ENCODE data around the gene CAPN8.

The CAPN8 gene

GRCh38 chr1:223628233-223629125, 37.0 kb downstream of the CAPN8 start:
- ATAC-seq (ENCODE audit: low read depth): no peak
- DNase-seq (ENCODE audit: low spot score in 2 of 2): peak in 1 of 2 donors; percentile 20

GRCh38 chr1:223622132-223622842, 43.2 kb downstream of the CAPN8 start:
- Mint-ChIP-seq H3K36me3 (no peaks in the 10 kb centered on the region), H3K4me1 (peaks cover 2% of the 10 kb centered on the region), H3K27me3 (peaks cover 2% of the 10 kb centered on the region), H3K9me3 (no peaks in the 10 kb centered on the region), H3K27ac (no peak overlapping the region), H3K4me3 (no peak overlapping the region)
- no peak for ATAC-seq (ENCODE audit: low read depth)
- no peak for DNase-seq (ENCODE audit: low spot score in 2 of 2)

More at GRCh38 chr1:223628233-223629125, 37.0 kb downstream of the CAPN8 start:
- peaks cover 9% of the 10 kb centered on the region for H3K27me3 Mint-ChIP-seq
- no peak overlapping the region for H3K4me3 Mint-ChIP-seq
- no peaks in the 10 kb centered on the region for H3K36me3 Mint-ChIP-seq
- H3K4me1 Mint-ChIP-seq: peaks cover 2% of the 10 kb centered on the region
- H3K27ac Mint-ChIP-seq: no peak overlapping the region
- no peaks in the 10 kb centered on the region for H3K9me3 Mint-ChIP-seq

DNA sequence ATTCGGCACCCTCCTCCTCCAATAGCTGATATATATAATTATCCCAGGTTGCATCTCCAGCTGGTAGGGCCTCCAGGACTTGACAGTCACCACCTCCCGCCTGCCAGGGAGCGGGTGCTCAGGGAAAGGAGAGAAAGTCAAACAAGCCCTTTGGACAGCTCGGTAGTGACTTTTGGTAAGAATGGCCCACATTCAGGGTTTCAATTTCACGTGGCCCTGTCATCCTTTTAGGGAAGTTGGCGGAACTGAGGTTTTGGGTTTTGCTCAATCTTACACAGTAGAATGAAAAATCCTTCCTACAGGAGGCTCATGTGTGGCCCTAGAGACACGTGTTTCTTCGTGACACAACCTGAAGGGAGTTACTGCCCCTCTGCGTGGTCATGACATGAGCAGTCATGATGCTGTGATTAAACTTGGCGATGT, 44.2 kb downstream of the CAPN8 start:
- ATAC-seq (ENCODE audit: low read depth) (no peak), DNase-seq (ENCODE audit: low spot score in 2 of 2) (no peak)
- no peak overlapping the region for H3K27ac Mint-ChIP-seq

GRCh38 chr1:223620297-223620897, 45.1 kb downstream of the CAPN8 start:
- Mint-ChIP-seq H3K9me3 (no peaks in the 10 kb centered on the region), H3K4me3 (no peak overlapping the region), H3K36me3 (no peaks in the 10 kb centered on the region), H3K27ac (no peak overlapping the region), H3K4me1 (peaks cover 2% of the 10 kb centered on the region), H3K27me3 (peaks cover 2% of the 10 kb centered on the region)
- ATAC-seq (ENCODE audit: low read depth) (no peak), DNase-seq (ENCODE audit: low spot score in 2 of 2) (no peak)

More for the DNA sequence above, 44.2 kb downstream of the CAPN8 start:
- H3K27me3 Mint-ChIP-seq: peaks cover 2% of the 10 kb centered on the region
- no peak overlapping the region for H3K4me3 Mint-ChIP-seq
- no peaks in the 10 kb centered on the region for H3K9me3 Mint-ChIP-seq
- no peaks in the 10 kb centered on the region for H3K36me3 Mint-ChIP-seq
- H3K4me1 Mint-ChIP-seq: peaks cover 2% of the 10 kb centered on the region

GRCh38 chr1:223618680-223619079, 46.8 kb downstream of the CAPN8 start:
- no peak overlapping the region for H3K4me3 Mint-ChIP-seq

GRCh38 chr1:223617323-223618070, 48.0 kb downstream of the CAPN8 start:
- Mint-ChIP-seq H3K9me3 (no peaks in the 10 kb centered on the region), H3K27me3 (no peaks in the 10 kb centered on the region), H3K4me3 (no peak overlapping the region)

More at GRCh38 chr1:223618680-223619079, 46.8 kb downstream of the CAPN8 start:
- H3K36me3 Mint-ChIP-seq: no peaks in the 10 kb centered on the region
- peaks cover 2% of the 10 kb centered on the region for H3K4me1 Mint-ChIP-seq
- H3K27ac Mint-ChIP-seq: no peak overlapping the region
- no peaks in the 10 kb centered on the region for H3K9me3 Mint-ChIP-seq
- DNase-seq (ENCODE audit: low spot score in 2 of 2) (no peak), ATAC-seq (ENCODE audit: low read depth) (no peak)
- H3K27me3 Mint-ChIP-seq: peaks cover 2% of the 10 kb centered on the region

GRCh38 chr1:223616586-223616985, 48.9 kb downstream of the CAPN8 start:
- no peak overlapping the region for H3K27ac Mint-ChIP-seq
- H3K27me3 Mint-ChIP-seq: no peaks in the 10 kb centered on the region
- H3K9me3 Mint-ChIP-seq: no peaks in the 10 kb centered on the region
- DNase-seq (ENCODE audit: low spot score in 2 of 2) (no peak), ATAC-seq (ENCODE audit: low read depth) (no peak)
- no peak overlapping the region for H3K4me3 Mint-ChIP-seq
- H3K4me1 Mint-ChIP-seq: peaks cover 2% of the 10 kb centered on the region
- no peaks in the 10 kb centered on the region for H3K36me3 Mint-ChIP-seq

More at GRCh38 chr1:223617323-223618070, 48.0 kb downstream of the CAPN8 start:
- DNase-seq (ENCODE audit: low spot score in 2 of 2): no peak
- H3K27ac Mint-ChIP-seq: no peak overlapping the region
- no peaks in the 10 kb centered on the region for H3K36me3 Mint-ChIP-seq
- peaks cover 2% of the 10 kb centered on the region for H3K4me1 Mint-ChIP-seq
- ATAC-seq (ENCODE audit: low read depth): no peak

DNA sequence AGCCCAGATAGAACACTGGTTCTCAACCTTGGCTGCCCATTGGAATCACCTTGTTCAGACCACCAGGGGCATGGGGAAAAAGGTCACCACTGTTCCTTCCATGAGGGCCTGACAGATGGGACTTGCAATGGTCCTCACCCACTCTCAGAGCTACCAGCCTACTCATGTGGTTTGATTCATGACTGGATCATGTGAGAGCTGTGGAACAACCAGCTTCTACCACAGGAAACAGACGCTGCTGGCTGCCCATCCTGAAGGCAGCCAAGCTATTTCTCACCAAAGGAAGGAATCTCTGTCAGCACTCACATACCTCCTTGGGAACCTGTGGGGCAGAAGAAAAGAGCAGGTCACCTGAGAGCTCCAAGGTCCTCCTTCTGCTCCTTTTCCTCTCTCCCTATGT, 53.6 kb downstream of the CAPN8 start:
- no peak for ATAC-seq (ENCODE audit: low read depth)

DNA sequence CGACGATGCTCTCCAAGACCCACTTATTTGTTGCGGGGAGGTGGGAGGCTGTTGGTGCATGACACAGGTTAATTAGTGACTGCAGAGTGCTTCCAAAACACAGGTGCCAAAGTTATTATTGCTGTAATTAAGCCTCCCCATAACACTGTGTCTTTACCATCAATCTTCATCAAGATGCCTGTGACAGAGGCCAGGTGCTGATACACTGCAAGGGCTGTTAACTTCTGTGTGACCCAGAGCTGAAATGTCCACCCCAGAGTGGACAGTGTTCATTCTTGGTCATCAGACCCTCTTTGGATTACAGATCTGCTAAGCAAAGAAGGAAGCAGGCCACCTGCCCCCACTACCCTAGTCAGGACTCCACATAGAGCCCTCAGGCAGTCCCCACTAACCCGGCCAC, 55.5 kb downstream of the CAPN8 start:
- Mint-ChIP-seq H3K4me1 (no peaks in the 10 kb centered on the region), H3K27ac (no peak overlapping the region), H3K9me3 (no peaks in the 10 kb centered on the region), H3K27me3 (no peaks in the 10 kb centered on the region), H3K36me3 (no peaks in the 10 kb centered on the region), H3K4me3 (no peak overlapping the region)
- ATAC-seq (ENCODE audit: low read depth): no peak
- DNase-seq (ENCODE audit: low spot score in 2 of 2): no peak

More for the DNA sequence above, 53.6 kb downstream of the CAPN8 start:
- no peak overlapping the region for H3K27ac Mint-ChIP-seq
- no peaks in the 10 kb centered on the region for H3K36me3 Mint-ChIP-seq
- H3K27me3 Mint-ChIP-seq: no peaks in the 10 kb centered on the region
- no peaks in the 10 kb centered on the region for H3K4me1 Mint-ChIP-seq
- no peaks in the 10 kb centered on the region for H3K9me3 Mint-ChIP-seq
- no peak overlapping the region for H3K4me3 Mint-ChIP-seq
- DNase-seq (ENCODE audit: low spot score in 2 of 2): no peak

- H3K27ac Mint-ChIP-seq: no peak overlapping the region
- ATAC-seq (ENCODE audit: low read depth) (no peak), DNase-seq (ENCODE audit: low spot score in 2 of 2) (no peak)
- H3K27me3 Mint-ChIP-seq: no peaks in the 10 kb centered on the region
- H3K9me3 Mint-ChIP-seq: no peaks in the 10 kb centered on the region
- H3K36me3 Mint-ChIP-seq: no peaks in the 10 kb centered on the region
- H3K4me3 Mint-ChIP-seq: no peak overlapping the region
- no peaks in the 10 kb centered on the region for H3K4me1 Mint-ChIP-seq
Measured at GRCh38 chr1:223609066-223609465, 56.4 kb downstream of the CAPN8 start.

DNA sequence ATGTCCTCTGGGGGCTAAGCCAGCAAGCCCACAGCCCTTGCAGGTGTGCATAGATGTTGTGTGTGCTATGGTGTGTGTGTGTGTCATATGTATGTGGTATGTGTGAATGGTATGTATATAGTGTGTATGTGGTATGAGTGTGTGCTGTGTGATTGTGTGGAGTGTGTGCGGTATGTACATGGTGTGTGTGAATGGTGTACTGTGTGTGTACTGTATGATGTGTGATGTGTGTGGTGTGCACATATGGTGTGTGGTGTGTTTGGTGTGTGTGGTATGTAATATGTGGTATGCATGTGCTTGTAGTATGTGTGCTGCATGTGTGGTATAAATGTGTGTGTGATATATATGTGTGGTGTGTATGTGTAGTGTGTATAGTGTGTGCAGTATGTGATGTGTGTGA, 107.0 kb downstream of the CAPN8 start:
- no peak overlapping the region for H3K27ac Mint-ChIP-seq
- DNase-seq (ENCODE audit: low spot score in 2 of 2) (no peak), ATAC-seq (ENCODE audit: low read depth) (no peak)
- no peaks in the 10 kb centered on the region for H3K9me3 Mint-ChIP-seq
- H3K4me1 Mint-ChIP-seq: no peaks in the 10 kb centered on the region
- no peaks in the 10 kb centered on the region for H3K36me3 Mint-ChIP-seq
- no peak overlapping the region for H3K4me3 Mint-ChIP-seq
- H3K27me3 Mint-ChIP-seq: no peaks in the 10 kb centered on the region

GRCh38 chr1:223557130-223557475, 108.4 kb downstream of the CAPN8 start:
- H3K9me3 Mint-ChIP-seq: no peaks in the 10 kb centered on the region
- no peak for DNase-seq (ENCODE audit: low spot score in 2 of 2)
- no peaks in the 10 kb centered on the region for H3K36me3 Mint-ChIP-seq
- no peaks in the 10 kb centered on the region for H3K4me1 Mint-ChIP-seq
- ATAC-seq (ENCODE audit: low read depth): no peak
- no peak overlapping the region for H3K27ac Mint-ChIP-seq
- H3K4me3 Mint-ChIP-seq: no peak overlapping the region
- H3K27me3 Mint-ChIP-seq: no peaks in the 10 kb centered on the region

GRCh38 chr1:223556414-223557129, 108.9 kb downstream of the CAPN8 start:
- no peaks in the 10 kb centered on the region for H3K4me1 Mint-ChIP-seq

More at GRCh38 chr1:223556414-223557129, 108.9 kb downstream of the CAPN8 start:
- no peak overlapping the region for H3K27ac Mint-ChIP-seq
- no peaks in the 10 kb centered on the region for H3K27me3 Mint-ChIP-seq
- H3K36me3 Mint-ChIP-seq: no peaks in the 10 kb centered on the region
- peak in 1 of 2 donors; percentile 2 for DNase-seq (ENCODE audit: low spot score in 2 of 2)
- ATAC-seq (ENCODE audit: low read depth): no peak
- H3K4me3 Mint-ChIP-seq: no peak overlapping the region
- H3K9me3 Mint-ChIP-seq: no peaks in the 10 kb centered on the region
